UCSD-AML1 (cell line): ENCODE results near the gene IL15.
A peak's percentile ranks its signal among the peaks of the same experiment; 100 is the strongest.
"Not testable (repeated sequence)": the region's sequence is repeated elsewhere in the genome, so short reads cannot be mapped to it uniquely, and the experiment has no call there.

ENCODE experiments used
- DNase-seq: peaks from one replicate; lab custom pipeline; 2025; ENCODE audit not compliant: unreplicated experiment; lab: John Stamatoyannopoulos, UW

IL15 gene

DNA sequence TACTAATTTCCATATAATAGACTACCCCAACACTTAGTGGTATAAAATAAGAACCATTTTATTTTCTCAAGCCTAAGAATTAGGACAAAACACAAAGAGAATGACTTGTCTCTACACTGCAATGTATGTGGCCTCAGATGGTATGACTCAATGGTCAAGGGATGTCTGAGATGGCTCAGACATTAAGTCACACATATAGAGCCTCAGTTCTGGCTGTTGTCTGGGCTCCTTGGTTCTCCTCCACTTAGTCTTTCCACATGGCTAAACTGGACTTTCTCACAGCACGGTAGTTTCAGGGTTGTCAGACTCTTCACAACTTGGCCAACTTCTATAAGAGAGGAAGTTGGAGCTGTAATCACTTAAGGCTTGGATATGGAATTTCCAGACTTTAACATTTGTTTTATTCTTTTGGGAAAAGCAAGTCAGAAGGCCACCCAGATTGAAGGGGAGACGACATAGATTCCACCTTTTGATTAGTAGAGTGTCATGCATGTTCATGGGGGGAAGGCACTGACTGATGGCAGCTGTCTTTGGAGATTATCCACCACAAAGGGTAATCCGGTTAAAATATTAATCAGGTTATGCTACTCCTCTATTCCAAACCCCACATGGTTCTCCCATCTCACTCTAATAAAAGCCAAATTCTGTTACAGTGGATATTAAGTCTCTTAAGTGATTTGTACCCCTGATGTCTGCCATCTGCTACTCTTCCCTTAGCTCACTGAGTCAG, 9.4 kb downstream of the IL15 start:
- no peak for DNase-seq

DNA sequence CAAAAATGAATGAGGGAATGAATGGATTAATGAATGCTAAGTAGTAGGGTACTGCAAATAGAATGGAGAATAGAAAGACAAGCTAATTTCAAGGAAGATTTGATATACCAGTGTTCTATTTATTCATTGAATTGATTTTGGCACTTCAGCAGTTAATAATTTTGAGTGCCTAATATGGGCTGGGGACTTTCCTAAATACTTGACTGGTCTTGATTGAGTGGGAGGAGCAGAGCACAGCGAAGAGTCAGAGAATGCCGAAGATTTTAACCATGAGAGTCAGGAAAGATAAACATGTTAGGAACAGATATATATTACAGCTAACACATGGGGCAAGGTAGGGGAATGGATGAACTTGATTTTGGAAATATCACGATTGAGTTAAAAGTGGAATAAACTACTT, 10.6 kb downstream of the IL15 start:
- no peak for DNase-seq

DNA sequence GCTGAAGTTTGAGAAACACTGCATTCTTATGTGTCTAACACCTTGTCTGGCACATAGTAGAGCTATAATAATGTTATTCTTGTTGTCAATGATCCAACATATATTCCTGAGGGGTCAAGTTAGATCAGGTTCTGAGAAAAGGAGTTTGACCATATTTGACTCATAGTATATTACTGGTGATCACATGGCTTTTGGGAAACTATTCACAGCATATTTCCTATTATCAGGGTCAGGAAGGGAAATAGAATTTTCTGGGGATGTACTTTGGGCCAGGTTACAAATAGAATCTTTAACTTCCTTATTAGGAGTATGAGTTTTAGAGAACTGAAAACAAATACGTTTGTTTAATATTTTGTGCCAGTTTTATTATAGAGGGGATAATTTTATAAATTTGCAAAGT, 11.6 kb downstream of the IL15 start:
- DNase-seq: no peak

DNA sequence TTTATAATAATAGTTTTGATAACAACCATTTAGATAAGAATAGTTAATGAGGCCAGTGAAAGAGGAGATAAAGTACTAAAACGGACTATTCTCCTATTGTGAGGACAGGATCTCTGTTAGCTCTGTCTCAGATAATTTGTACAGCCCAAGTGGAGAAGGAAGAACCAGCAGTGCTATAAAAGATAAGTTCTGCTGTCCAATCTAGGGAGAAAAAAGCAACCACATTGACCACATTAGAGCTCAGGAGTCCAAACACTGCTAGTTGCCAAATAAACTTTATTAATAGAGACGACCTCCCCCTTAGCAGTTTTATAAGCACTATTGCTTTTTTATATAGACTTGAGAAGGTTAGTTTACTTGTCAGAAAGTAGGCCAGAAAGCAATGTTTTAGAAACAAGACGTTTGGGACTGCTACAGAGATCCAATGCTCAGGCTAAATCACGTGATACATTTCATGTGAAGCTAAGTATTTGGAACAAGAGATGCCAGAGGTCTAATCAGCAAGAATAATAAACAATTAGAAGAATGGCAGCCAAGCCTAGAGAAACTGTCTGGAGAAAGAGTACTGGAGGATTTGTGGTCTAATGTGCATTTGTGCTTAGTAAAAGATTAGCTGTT, 15.9 kb downstream of the IL15 start:
- DNase-seq: no peak

DNA sequence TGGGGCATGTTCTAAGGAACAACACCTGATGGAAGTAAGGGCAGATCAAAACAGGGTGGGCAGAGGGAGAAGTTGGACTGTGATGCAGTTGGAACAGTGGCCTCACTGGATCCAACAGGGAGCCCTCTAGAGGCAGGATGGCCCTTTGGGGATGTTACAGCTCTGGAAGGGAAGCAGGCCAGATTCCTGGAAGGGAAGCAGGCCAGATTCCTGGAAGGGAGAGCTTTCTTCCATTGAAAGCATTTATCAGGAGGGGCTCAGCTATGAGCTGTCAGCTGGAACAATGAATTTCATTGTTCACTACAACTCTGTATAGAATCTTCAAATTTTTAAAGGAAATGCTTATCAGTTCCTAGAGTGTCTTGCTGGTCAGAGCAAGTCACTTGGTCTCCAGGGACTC, 17.7 kb downstream of the IL15 start:
- peak; percentile 9 for DNase-seq

DNA sequence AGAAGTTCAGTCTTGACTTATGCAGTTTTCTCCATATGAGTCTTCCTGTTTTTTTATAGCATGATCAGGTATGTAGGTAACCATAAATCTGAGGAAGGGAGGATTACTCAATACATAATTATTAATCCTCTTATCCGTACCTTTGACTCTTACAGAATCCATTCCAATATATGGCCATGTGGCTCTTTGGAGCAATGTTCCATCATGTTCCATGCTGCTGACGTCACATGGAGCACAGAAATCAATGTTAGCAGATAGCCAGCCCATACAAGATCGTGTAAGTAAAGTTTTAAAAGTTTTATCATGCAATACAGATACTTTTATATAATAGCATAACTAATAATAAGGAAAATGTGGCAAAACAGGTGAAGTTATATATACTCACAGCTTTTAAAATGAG, 19.6 kb downstream of the IL15 start:
- DNase-seq: no peak

DNA sequence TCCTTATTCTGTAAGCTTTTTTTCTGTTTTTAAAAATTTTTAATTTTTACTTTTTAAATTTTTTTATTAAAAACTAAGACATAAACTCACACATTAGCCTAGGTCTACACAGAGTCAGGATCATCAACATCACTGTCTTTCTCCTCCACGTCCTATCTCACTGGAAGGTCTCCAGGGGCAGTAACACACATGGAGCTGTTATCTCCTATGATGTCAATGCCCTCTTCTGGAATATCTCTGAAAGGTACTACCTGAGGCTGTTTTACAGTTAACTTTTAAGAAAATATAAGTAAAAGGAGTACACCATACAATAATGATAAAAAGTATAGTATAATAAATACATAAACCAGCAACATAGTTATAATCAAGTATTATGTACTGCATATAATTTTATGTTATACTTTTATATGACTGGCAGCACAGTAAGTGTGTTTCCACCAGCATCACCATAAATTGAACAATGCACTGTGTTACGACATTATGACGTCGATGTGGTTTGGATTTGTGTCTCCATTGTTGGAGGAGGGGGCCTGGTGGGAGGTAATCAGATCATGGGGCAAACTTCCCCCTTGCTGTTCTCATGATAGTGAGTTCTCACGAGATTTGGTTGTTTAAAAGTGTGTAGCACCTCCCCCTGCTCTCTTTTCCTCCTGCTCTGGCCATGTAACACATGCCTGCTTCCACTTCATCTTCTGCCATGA, 21.3 kb downstream of the IL15 start:
- no peak for DNase-seq

DNA sequence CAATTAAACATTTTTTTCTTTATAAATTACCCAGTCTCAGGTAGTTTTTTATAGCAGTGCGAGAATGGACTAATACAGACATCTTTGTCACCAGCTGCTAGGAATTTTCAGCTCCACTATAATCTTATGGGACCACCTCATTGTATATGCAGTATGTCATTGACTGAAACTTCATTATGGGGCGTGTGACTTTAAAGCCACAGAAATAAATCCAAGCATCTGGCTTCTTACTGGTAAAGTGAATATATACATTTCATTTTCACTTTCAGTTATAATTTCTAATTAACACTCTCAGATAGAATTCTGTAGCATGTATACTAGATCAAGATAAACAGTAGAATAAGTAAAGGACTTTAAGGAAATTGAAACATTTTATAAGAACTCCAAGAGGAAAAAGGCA, 21.9 kb downstream of the IL15 start:
- no peak for DNase-seq

DNA sequence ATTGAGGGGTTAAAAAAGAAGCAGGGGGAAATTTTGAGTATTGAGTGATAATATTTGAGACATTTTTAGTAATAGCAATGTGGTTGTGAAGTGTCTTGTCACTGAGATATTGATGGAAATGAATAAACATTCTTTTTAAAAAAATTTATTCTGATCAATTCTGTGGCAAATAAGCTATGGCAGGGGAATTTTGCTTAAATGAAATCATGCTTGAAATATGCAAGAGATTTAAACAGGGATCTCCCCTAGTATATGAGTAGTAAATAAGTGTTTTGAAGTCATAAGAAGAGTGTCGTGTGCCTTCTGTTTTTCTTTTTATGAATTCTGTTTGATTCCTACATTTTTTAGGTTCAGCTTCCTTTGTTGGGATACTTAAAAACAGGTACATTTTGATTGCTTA, 23.2 kb downstream of the IL15 start:
- no peak for DNase-seq

DNA sequence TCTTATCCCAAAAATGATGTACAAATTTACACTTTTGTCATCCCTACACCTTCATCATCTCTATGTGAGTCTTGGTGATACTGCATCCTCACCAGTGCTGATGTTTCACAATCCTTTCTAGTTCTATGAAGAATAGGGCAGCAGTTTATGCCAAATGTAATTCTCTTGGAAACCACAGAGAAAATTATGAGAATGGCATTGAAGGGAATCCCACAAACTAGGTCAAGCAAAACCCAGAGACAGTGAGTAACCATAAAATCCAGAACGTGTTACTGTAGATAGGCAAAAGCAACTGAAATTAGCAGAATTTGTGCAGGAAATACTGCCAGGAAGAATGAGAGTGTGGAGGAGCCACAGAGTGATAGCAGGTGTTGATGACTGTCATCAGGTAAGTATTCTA, 24.5 kb downstream of the IL15 start:
- DNase-seq: no peak

DNA sequence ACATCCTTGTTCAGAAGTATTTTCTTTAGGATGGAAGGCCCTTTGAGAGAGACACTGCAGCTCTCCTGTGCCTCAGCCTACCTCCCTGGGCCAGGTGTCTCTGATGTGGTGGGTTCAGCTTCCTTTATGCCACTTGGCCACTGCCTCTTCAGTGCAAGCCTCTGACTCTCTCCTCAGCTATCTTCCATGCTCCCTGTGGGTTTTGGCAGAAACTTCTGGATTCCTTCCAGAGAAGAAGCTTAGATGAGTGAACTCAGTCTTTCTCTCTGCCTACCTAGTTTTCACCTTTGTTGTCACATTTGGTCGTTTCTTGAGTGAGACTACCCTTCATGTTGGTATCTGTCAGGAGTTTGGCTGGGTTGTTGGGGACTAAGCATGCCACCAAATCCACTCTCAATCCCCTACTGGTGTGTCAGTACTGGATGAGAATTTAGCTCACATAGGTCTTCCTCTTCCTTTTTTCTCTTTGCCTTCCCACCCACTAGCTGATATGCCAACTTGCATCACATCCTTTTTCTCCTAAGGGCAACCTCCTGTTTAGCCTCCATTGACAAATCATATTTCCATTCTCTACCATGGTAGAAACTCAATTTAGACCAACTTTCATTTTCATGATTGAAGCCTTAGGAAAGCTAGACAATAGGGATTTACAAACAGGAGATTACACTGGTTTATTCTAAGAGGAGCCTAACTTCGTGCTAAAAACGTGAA, 32.0 kb downstream of the IL15 start:
- DNase-seq: no peak

DNA sequence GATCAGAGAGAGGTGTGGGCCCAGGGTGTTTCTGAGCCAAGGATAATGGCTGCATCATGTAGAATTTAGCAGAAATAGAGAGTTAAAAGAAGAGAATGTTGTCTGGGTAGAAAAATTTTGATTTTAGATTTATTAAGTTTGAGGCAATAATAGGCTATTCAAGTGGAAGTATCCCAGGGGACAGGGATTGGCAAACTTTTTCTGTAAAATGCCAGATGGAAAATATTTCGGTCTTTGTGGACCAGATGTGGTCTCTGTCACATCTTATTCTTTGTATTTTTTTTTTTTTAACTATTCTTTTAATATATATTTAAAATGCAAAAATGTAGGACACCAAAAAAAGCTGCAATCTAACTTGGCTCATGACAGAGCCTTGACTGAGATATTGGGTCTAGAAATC, 33.1 kb downstream of the IL15 start:
- DNase-seq: no peak

DNA sequence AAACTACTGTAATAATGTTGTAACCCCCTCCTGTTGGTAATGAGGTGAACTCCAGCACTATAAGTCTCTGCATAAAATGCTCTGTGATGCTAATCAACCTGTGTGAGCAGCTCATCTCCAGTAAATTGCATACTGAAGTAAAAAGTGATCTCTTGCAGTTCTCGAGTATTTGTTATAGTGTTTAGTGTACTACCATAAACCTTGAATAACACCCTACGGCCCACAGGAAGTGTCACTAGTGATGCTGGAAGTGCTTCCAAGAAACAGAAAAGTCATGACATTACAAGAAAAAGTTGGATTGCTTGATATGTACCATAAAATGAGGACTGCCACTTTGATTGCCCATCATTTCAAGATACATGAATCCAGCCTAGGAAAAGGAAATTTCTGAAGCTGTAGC, 39.0 kb downstream of the IL15 start:
- DNase-seq: no peak

DNA sequence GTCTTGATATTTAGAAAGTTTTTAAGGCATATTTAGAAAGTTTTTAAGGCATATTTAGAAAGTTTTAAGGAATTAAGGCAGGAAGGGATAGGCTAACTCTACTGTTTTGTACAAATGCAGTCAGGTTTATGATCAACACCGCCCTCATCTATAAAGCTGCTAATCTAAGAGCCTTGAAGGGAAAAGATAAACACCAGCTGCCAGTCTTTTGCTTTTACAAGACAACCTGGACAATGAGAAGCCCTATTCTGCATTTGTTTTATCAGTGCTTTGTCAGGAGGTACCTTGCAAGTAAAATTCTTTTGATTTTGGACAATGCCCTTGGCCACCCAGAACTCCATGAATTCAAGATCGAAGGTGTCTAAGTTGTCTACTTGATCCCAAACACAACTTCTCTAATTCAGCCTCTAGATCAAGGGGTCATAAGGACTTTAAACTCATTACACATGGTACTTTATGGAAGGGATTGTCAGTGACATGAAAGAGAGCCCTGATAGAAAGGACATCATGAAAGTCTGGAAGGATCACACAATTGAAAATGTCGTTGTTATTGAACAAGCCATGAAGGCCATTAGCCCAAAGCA, 39.8 kb downstream of the IL15 start:
- no peak for DNase-seq

DNA sequence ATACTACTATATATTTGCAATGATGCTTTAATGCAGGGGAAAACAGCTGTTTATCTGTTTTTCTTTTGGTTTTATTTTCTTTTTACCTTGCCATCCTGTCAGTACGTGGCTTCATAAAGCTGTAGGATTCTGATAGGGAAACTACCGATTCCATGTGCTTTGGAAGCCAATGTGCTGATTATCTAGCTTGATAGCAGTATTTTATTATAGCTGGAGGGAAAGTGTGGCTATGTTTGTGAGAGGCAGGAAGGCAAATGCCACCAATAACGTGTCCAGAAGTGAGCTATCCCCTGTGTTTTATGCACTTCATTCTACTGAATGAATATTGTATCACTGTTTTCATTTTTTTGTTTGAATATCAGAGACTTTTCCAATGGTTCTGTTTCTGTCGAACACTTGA, 43.7 kb downstream of the IL15 start:
- DNase-seq: no peak

DNA sequence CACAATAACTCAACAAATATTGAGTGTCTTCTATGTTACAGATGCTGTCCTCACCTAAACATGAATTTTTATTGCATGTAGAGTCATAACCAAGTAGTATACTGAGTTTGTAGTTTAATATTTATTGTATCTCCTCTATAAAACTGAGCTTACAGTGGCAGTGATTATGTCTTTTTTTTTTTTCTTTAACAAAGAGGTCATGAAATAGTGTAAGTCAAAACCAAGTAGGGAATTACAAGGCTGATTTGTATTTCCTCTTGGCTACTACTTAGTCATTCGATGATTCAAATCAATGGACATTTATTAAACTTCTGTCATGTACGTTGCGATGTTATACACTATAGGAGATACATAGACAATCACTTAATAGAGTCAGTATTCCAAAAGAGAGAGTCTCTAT, 48.4 kb downstream of the IL15 start:
- DNase-seq: no peak

DNA sequence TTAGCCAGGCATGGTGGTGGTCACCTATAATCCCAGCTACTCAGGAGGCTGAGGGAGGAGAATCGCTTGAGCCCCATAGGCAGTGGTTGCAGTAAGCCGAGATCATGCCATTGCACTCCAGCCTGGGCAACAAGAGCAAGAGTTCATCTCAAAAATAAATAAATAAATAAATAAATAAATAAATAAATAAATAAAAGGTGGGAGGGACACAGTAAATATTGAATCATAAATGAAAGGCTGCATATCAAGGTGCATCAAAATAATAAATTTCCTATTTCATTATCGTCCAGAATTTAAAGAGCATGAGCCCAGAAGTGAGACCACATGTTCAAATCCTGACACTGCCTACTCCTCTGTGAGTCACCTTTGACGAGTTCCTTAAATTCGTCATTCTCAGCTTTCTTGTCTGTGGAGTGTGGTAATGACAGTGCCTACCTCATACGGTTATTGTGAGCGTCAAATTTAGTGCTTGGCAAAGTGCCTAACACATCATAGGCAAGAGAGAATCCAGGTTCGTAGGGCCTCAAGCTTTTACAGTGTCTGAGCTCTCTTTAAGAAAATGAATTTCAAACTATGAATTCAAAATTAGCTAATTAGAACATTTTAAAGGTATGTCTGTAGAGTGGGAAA, 49.9 kb downstream of the IL15 start:
- no peak for DNase-seq

DNA sequence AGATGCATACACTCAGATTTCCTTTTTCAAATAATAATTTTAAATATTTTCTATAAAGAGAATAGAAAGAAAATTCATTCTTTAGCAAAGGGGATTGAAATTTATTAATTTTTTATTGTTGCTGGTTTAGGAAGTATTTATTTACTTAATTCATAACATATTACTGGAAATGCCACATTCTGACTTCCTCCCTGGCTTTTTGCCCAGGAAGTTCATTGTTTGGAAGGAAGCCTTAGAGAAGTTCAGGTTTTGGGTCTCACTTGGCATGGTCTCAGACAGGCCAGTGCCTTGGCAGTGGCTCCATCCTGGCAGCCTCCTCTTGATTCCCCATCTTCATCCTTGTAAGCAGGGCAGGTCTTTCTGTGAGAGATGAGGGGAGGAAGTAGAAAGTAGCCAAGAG, 50.5 kb downstream of the IL15 start:
- no peak for DNase-seq

DNA sequence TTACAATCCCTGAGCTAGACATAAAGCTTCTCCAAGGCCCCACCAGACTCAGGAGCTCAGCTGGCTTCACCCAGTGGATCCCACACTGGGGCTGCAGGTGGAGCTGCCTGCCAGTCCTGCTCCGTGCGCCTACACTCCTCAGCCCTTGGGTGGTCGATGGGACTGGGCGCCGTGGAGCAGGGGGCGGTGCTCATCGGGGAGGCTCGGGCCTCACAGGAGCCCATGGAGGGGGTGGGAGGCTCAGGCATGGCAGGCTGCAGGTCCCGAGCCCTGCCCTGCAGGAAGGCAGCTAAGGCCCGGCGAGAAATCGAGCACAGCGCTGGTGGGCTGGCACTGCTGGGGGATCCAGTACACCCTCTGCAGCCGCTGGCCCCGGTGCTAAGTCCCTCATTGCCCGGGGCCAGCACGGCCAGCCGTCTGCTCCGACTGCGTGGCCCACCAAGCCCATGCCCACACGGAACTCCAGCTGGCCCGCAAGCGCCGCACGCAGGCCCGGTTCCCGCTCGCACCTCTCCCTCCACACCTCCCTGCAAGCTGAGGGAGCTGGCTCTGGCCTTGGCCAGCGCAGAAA, 53.4 kb downstream of the IL15 start:
- DNase-seq: not testable (repeated sequence)

DNA sequence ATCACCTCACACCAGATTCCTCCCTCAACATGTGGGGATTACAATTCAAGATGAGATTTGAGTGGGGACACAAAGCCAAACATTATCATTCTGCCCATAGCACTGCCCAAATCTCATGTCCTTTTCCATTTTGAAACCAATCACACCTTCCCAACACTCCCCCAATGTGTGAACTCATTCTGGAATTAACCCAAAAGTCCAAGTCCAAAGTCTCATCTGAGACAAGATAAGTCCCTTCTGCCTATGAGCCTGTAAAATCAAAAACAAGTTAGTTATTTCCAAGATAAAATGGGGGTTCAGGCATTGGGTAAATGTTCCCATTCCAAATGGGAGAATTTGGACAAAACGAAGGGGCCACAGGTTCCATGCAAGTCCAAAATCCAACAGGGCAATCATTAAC, 54.9 kb downstream of the IL15 start:
- not testable (repeated sequence) for DNase-seq

DNA sequence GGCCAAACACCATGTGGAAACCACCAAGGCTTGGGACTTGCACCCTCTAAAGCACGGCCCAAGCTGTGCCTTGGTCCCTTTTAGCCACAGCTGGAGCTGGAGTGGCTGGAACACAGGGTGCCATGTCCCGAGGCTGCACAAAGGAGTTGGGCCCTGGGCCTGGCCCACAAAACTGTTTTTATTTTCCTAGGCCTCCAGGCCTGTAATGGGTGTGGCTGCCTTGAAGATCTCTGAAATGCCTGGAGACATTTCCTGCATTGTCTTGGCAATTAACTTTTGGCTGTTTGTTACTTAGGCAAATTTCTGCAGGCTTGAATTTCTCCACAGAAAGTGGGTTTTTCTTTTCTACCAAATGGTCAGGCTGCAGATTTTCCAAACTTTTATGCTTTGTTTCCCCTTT, 55.7 kb downstream of the IL15 start:
- DNase-seq: no peak
